RWPE2 (cell line): ENCODE data around the gene HPS3.
A peak's percentile ranks its signal among the peaks of the same experiment; 100 is the strongest.

Experiments
- ATAC-seq: fragments of 200-7000 bp; cut with Tn5 transposase; 3 replicates; pipeline ENCODE4 v1.9.1; 2021; ENCODE audit warnings: low read depth
- DNase-seq: peaks from one replicate; pipeline ENCODE4 v3.0.0-alpha.2; 2020; ENCODE audit warnings: low spot score
- H3K27ac ChIP-seq: fragments of 450-650 bp; 2 replicates; pipeline ENCODE4 v1.5.1; 2017; ENCODE audit warnings: mild to moderate bottlenecking; ENCODE audit not compliant: poor library complexity, severe bottlenecking
- H3K27me3 ChIP-seq: fragments of 250-450 bp; sonication (Bioruptor Pico); 2 replicates; pipeline ENCODE4 v1.5.1; 2021; ENCODE audit warnings: mild to moderate bottlenecking, moderate library complexity; ENCODE audit not compliant: insufficient read depth, poor library complexity, severe bottlenecking
- H3K36me3 ChIP-seq: fragments of 250-450 bp; sonication (Bioruptor Pico); 2 replicates; pipeline ENCODE4 v1.5.1; 2020; ENCODE audit warnings: low read depth, mild to moderate bottlenecking, moderate library complexity
- H3K4me1 ChIP-seq: fragments of 250-450 bp; sonication (Bioruptor Pico); 2 replicates; pipeline ENCODE4 v1.5.1; 2021; ENCODE audit warnings: mild to moderate bottlenecking, moderate library complexity; ENCODE audit not compliant: insufficient read depth, poor library complexity, severe bottlenecking
- H3K4me3 ChIP-seq: fragments of 250-450 bp; sonication (Bioruptor Pico); 2 replicates; pipeline ENCODE4 v1.5.1; 2021; ENCODE audit warnings: mild to moderate bottlenecking, moderate library complexity; ENCODE audit not compliant: severe bottlenecking
- H3K9me3 ChIP-seq: fragments of 250-450 bp; sonication (Bioruptor Pico); 2 replicates; pipeline ENCODE4 v1.5.1; 2021; ENCODE audit warnings: mild to moderate bottlenecking, moderate library complexity; ENCODE audit not compliant: severe bottlenecking
- TF ChIP-seq, protein P1 (sequence below): fragments of 450-650 bp; IDR thresholded peaks from one replicate; pipeline ENCODE4 v1.5.1; 2017; ENCODE audit warnings: mild to moderate bottlenecking, moderate library complexity; ENCODE audit not compliant: poor library complexity, severe bottlenecking

HPS3 gene

DNA sequence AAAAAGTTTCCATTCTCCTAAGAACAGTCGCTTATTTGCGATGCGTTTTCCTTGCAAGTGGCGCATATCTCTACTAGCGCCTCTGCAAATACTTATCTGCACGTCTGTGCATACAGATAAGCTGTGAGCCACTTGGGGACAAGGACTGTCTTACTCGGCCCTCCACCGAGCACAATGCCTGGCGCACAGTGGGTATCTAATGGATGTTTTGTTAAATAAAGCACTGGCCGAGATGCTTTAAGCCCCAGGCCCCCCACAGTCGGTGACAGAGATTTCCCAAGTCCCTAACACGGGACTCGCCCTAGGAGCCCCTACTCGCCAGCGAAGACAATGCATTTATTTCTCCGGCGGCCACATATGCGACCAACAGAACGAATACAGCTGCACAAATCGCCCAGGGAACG, 43.6 kb upstream of the HPS3 start:
- peaks cover 35% of the 10 kb centered on the region for H3K36me3 ChIP-seq
- H3K27me3 ChIP-seq = no peaks in the 10 kb centered on the region
- TF ChIP-seq, protein P1, sequence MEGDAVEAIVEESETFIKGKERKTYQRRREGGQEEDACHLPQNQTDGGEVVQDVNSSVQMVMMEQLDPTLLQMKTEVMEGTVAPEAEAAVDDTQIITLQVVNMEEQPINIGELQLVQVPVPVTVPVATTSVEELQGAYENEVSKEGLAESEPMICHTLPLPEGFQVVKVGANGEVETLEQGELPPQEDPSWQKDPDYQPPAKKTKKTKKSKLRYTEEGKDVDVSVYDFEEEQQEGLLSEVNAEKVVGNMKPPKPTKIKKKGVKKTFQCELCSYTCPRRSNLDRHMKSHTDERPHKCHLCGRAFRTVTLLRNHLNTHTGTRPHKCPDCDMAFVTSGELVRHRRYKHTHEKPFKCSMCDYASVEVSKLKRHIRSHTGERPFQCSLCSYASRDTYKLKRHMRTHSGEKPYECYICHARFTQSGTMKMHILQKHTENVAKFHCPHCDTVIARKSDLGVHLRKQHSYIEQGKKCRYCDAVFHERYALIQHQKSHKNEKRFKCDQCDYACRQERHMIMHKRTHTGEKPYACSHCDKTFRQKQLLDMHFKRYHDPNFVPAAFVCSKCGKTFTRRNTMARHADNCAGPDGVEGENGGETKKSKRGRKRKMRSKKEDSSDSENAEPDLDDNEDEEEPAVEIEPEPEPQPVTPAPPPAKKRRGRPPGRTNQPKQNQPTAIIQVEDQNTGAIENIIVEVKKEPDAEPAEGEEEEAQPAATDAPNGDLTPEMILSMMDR = no peak
- peaks cover 2% of the 10 kb centered on the region for H3K4me1 ChIP-seq
- ATAC-seq = peak; percentile 47
- peak overlapping the region; percentile 83 for H3K4me3 ChIP-seq
- H3K9me3 ChIP-seq = no peaks in the 10 kb centered on the region
- H3K27ac ChIP-seq = peak overlapping the region; percentile 22
- no peak for DNase-seq

DNA sequence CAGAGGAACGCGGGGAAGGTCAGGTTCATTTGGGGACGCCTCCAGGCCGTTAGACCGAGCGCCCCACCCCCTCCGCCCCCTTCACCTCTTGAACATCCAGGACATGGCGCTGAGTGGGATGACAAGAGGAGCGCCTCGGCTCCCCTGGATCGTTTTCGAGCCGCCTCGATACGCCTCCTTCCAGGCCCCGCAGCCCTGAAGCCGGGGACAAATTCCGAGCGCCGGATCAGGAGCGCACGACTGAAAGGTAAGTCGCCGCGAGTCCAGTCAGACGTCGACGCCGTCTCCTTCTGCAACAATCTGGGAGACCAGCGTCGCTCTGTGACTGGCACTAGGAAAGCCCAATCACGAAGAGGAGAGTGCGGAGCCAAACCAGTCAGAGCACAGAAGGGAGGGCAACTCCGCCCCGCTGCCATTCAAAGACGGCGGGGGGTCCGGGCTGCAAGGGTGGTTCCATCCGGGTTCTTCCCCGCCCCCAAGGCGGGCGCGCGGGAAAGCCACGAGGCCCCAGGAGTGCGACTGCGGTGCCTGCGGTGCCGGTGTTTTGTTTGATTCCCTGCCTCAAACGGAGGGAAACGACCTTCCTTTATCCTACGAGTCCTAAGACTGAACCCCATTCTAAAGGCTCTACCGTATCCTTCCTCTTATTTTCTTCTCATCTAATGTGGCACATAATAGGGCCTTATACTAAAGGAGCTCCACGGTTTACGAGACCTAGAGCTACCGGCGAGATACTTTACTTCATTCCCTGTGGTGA, 43.0 kb upstream of the HPS3 start, which contains the start of gene HLTF:
TSS of gene HLTF (minus strand) at position 302 of the 757 bp plus-strand sequence. CDS start at position 105, 197 bp downstream.
- H3K27me3 ChIP-seq = no peaks in the 10 kb centered on the region
- TF ChIP-seq, protein P1 = no peak
- no peaks in the 10 kb centered on the region for H3K9me3 ChIP-seq
- no peaks in the 10 kb centered on the region for H3K4me1 ChIP-seq
- peak within 1 kb of the TSS; percentile 83 for H3K4me3 ChIP-seq
- DNase-seq (peak; percentile 92), ATAC-seq (peak; percentile 99)
- peaks cover 29% of the 10 kb centered on the region for H3K36me3 ChIP-seq
- peak within 1 kb of the TSS; percentile 22 for H3K27ac ChIP-seq

DNA sequence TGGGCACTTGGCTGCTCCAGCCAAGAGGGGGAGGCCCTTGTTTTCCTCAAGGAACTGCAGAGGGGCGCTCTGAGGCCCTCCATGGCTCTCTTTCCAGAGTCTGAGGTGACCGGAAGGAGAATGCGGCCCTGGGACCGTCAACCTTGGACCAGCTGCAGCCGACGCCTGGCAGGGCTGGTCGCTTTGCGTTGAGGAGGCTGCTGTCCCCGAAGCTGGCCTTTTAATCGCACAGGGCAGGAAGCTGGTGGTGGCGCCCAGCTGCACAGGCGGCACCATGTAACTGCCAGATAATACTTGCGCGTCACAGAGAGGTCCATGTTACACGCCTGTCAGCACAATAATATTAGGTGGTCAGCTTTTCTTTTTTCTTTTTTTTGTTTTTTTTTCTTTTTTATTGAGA, 42.2 kb upstream of the HPS3 start:
- H3K36me3 ChIP-seq = peaks cover 23% of the 10 kb centered on the region
- H3K27ac ChIP-seq = no peak overlapping the region
- no peaks in the 10 kb centered on the region for H3K27me3 ChIP-seq
- TF ChIP-seq, protein P1 = no peak
- no peak for ATAC-seq
- H3K4me3 ChIP-seq = no peak overlapping the region
- no peaks in the 10 kb centered on the region for H3K4me1 ChIP-seq
- no peaks in the 10 kb centered on the region for H3K9me3 ChIP-seq
- DNase-seq = no peak

DNA sequence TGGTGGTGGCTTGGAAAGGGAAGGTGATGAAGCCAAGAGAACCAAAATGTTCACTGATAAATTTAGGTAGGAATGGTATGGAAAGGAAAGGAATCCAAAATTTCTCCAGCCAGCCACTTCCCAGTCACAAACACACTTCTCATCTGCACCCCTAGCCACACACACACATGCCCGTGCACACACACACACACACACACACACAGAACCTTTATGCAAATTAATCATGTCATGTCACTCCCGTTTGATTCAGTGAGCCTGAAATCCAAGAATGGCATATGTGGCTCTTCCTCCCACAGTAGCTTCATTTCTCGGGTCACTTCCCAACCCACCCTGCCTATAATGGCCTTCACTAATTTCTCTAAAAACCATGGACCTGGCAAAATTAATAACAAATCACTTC, 40.0 kb upstream of the HPS3 start:
- Histone ChIP-seq H3K4me1 (no peaks in the 10 kb centered on the region), H3K27me3 (no peaks in the 10 kb centered on the region), H3K4me3 (no peak overlapping the region), H3K36me3 (peaks cover 5% of the 10 kb centered on the region), H3K9me3 (no peaks in the 10 kb centered on the region), H3K27ac (no peak overlapping the region)
- ATAC-seq (no peak), DNase-seq (no peak)
- TF ChIP-seq, protein P1 = no peak

DNA sequence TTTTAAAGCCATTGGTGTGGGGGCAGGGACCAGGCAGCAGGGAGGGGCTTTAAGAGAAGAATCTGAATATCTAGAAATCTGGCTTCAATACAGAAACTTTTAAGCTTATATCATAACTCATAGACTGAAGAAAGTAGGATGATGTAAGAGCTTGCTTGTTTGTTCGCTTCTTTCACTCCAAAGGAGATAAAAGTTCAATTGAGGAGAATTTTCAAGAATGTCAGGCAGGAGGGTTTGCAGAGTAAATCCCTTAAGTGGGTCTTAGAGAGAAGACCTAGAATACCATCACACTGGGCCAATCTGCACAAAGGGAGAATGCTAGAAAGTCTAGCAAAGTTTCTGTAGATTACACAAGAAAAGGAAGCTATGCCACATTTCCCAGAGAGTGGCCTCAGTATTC, 39.0 kb upstream of the HPS3 start:
- Histone ChIP-seq H3K4me1 (no peaks in the 10 kb centered on the region), H3K9me3 (no peaks in the 10 kb centered on the region), H3K27ac (no peak overlapping the region), H3K27me3 (no peaks in the 10 kb centered on the region), H3K4me3 (no peak overlapping the region), H3K36me3 (no peaks in the 10 kb centered on the region)
- TF ChIP-seq, protein P1 = no peak
- ATAC-seq (no peak), DNase-seq (no peak)
